ENCODE data around the gene ZNF594.
A peak's percentile ranks its signal among the peaks of the same experiment; 100 is the strongest.
"Not testable (repeated sequence)": the region's sequence is repeated elsewhere in the genome, so short reads cannot be mapped to it uniquely, and the experiment has no call there.

Gene ZNF594

DNA sequence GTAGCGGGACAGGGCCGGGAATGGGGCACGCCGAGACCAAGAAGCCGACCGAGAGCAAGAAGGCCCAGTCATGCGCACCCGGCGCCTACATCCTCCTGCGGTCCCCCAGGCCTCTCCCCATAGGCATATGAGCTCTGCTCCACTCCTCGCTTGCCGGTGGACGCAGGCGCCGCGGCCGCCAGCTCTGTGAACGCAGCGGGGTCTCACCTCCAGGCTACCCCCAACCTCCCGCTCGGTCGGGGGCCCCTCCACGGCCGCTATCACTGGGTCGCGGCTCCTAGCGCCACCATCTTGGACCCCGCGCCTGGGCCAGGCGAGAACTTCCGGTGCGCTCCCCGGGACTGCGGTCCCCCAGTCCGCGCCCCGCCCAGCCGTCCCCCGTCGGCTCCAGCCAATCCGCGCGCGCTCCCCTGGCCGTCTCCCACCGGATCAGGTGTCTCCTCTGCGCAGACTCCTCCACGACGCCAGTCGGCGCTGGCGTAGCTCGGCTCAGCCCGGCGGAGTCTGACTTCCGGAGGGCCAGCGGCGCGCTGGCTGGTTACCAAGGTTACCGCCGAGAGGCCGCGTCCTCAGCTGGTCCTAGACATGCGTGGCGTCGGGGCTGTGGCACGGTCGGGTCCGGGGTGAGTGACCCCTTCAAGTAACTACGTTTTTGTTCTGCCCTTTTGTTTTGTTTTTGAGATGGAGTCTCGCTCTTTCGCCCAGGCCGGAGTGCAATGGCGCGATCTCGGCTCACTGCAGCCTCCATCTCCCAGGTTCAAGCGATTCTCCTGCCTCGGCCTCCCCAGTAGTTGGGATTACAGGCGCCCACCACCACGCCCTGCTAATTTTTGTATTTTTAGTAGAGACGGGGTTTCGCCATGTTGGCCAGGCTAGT, at the start of gene ZNF594:
Gene ZNF594 (minus strand): TSS at position 328 of the 877 bp plus-strand sequence. CDS start 7,612 bp downstream, outside the sequence.
- peak; percentile 84 for DNase-seq

GRCh38 chr17:5239769-5240168, 48.1 kb upstream of the ZNF594 start:
- not testable (repeated sequence) for DNase-seq

DNA sequence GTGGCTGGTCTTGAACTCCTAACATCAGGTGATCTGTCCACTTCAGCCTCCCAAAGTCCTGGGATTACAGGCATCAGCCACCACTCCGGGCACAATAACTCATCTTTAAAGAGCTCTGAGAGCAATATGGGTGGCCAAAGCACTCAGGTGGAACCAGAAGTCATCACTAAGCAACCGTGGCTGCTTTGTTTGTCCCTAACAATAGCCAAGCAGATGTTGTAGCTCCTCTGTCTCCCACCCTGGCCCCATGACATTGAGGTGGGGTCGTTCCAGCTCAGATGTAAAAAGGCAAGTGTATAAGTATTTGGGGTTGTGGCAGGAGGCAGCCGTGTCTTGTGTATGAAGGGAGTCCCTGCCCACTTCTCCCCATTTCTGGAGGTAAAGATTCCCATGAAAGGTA, 46.7 kb upstream of the ZNF594 start:
- DNase-seq: no peak

DNA sequence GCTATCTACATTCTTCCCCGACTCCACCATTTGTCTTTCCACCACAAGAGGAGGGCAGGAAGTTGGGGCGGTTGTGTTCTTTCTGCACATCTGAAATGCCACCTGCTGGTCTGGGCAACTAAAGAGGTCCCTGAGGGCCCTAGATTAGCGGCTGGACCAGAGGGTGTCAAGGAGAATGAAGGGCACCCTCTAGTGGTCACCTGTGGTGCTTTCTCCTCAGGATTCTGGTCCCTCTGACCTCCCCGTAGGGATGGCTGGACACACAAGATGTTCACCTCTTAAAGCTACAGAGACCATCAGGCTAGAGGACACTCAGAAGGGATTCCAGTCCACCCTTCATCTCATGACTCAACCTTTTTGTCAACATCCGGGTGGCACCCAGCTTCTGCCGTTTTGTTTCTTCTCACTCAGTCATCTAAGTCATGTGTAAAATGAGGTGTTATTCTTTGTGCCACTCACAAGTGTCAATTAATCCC, 45.9 kb upstream of the ZNF594 start:
- DNase-seq: peak; percentile 17

DNA sequence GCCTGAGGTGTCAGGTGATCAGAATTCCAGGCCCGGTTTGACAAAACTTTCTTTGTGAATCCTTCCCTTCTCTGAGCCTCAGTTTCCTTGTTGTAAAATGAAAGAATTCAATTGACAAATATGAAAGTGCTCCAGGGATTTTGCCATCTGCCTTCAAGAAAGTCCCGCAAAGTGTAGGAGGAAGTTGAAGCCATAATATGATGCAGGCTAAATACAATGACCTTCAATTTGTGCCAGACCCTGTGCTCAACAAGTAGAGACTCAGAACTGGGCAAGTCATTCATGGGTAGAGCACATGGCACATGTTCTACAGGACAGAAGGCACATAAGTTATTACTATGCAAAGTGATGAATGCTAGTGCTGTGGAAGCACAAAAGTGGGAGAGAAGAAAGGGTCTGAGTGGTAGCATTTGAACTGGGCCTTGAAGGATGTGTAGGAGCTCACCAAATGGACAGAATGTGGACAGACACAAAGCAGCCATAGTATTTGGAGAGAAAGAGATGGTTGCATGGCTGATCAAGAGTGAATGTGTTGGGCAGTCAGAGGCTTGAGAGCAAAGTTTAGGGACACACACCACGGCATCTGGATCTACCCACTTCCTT, 45.4 kb upstream of the ZNF594 start:
- DNase-seq: no peak

DNA sequence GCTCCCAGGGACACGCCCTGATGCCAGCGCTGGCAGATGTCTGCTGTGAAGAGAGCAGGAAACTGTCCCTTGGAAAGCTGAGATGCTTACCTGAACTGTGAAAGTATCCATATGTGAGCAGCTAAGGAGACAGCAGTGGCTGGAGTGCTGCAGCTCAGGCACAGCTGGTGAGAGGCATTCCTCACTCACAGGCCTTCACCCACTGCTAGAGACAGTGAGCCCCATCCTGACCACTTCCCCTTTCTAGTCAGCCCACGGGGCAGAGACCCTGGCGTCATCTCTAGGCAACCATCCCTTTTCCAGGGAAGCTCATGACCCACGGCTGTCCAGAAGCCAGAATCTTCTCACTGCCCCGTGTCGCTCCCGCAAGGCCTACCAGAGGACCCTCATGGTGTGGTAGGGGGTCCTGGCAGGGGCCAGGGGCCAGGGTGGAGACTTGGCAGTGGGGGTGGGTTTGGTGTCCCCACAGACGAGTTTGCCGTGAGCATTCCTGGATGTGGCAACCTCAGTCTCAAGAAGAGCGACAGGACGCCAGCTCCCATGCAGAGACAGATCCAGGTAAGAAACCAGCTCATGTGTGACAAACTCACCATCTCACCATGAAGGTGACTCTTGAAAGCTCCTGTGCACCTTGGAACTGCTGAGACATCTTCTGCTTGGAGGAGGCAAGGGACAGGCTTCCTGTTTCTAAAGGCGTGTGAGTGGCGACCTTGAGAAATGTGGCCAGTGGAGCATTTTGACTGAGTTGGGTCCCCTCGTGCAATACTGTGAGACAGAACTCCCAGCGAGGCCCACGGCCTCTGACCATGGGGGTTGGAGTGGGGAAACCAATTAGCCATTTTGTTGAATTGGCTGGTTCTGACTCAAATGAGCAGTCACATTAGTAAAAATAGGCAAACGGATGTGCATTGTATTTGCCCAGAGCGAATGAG, 43.2 kb upstream of the ZNF594 start, which contains the start of gene SCIMP:
Gene SCIMP (minus strand): TSS at position 216 of the 932 bp plus-strand sequence. CDS start 105 bp downstream, at position 111.
- DNase-seq: no peak

DNA sequence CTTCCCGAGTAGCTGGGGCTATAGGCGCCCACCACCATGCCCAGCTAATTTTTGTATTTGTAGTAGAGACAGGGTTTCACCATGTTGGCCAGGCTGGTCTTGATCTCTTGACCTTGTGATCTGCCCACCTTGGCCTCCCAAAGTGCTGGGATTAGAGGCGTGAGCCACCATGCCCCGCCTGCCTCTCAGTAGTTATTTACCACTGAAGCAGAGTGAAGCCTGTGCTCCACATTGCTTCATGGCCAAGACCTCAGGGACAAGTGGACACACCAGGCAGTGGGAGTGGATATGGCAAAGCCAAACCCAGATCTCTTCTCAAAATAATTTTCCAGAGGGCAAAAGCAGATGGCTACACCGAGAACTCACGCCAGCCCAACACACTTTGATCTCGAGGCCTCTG, 41.8 kb upstream of the ZNF594 start:
- not testable (repeated sequence) for DNase-seq

DNA sequence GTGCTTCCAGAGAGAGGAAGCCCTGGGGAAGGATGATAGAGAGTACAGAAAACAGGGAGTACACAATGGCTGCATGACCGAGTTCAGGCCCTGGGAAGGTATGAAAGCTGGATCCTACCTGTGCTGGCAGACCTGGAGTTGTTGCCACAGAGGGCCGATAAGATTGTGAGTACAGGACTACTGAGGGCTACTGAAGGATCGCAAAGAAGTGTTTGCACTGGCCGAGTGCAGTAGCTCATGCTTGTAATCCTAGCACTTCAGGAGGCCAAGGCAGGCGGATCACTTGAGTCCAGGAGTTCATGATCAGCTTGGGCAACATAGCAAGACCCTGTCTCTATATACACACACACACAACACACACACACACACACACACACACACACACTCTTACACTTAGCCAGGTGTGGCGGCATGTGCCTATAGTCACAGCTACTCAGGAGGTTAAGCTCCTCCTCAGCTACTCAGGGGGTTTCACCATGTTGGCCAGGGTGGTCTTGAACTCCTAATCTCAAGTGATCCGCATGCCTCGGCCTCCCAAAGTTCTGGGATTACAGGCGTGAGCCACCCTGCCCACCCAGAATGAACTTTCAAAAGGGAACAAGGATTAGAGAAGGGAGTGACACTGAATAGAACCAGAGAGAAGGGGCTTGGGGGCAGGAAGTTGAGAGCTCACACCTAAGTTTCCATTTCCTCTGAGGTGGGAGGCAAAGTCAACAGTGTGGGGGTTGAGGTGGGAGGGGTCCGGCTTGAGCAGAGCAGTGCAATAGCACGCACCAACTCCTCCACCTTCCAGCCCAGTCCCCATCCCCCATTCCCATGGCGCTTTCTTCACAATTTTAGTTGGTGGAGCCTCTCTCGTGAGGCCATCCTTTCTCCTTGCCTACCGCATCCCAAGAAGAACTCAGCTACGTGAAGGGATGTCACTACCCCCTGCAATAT, 35.5 kb upstream of the ZNF594 start:
- DNase-seq: no peak

- no peak for DNase-seq
These were observed 34.2 kb upstream of the ZNF594 start for GRCh38 chr17:5225668-5226457.

DNA sequence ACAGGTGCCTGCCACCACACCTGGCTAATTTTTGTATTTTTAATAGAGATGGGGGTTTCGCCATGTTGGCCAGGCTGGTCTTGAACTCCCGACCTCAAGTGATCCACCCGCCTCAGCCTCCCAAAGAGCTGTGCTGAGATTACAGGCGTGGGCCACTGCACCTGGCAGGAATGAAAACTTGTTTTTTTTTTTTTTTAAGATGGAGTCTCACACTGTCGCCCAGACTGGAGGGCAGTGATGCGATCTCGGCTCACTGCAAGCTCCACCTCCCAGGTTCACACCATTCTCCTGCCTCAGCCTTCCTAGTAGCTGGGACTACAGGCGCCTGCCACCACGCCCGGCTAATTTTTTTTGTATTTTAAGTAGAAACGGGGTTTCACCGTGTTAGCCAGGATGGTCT, 30.2 kb upstream of the ZNF594 start:
- not testable (repeated sequence) for DNase-seq

GRCh38 chr17:5220074-5220473, 28.4 kb upstream of the ZNF594 start:
- DNase-seq: no peak

DNA sequence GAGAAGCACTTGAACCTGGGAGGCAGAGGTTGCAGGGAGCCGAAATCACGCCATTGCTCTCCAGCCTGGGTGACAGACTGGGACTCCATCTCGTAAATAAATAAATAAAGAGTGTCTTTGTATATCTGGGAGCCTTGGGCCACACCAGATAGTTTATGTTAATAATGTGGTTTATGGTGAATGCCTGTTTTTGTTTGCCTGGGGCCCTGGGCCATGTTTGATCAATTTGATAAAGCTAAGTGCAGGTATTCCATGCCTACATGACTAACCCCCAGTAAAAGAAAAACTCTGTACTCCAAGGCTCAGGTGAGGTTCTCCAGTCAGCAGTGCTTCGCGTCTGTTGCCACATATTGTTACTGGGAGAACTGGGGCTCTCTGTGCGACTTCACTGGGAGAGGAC, 27.9 kb upstream of the ZNF594 start:
- no peak for DNase-seq

GRCh38 chr17:5217562-5217961, 25.9 kb upstream of the ZNF594 start:
- DNase-seq: not testable (repeated sequence)

DNA sequence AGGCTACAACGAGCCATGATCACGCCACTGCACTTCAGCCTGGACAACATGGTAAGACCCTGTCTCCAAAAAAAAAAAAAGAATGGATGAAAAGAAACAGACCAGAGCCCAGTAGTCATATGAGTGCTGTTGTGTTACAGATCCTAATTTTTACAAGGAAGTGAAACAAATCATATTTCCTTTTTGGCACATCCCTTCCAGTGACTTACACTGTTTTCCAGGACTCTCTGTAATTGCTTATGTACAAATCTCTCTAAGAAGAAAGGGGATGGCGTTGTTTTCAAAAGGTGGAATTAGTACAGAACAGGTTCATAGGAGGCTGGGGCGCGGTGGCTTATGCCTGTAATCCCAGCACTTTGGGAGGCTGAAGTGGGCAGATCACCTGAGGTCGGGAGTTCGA, 19.8 kb upstream of the ZNF594 start:
- DNase-seq: no peak

GRCh38 chr17:5210614-5211252, 19.1 kb upstream of the ZNF594 start:
- no peak for DNase-seq

DNA sequence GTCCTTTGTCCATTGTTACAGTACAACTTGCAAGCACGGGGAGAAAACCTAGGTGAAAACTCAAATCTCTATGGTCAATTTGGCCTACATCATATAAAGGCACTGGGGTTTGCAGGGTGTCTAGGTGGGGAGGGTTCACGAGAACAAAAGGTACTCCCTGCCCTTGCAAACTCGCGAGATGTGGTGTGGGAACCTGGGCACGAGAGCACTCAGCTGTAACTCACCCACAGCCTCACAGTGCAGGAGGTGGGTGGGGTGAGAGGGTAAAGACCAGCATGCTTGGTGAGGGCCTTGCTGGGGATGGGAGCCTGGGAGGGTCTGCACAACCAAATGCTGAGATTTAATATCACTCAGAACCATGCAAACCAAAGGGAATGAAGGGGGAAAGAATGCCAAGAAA, 18.4 kb upstream of the ZNF594 start:
- no peak for DNase-seq

- no peak for DNase-seq
These were observed 17.7 kb upstream of the ZNF594 start for GRCh38 chr17:5209396-5209795.

- DNase-seq: no peak
These were observed 12.2 kb upstream of the ZNF594 start for GRCh38 chr17:5203908-5204294.

GRCh38 chr17:5203178-5203907, 11.7 kb upstream of the ZNF594 start:
- no peak for DNase-seq

DNA sequence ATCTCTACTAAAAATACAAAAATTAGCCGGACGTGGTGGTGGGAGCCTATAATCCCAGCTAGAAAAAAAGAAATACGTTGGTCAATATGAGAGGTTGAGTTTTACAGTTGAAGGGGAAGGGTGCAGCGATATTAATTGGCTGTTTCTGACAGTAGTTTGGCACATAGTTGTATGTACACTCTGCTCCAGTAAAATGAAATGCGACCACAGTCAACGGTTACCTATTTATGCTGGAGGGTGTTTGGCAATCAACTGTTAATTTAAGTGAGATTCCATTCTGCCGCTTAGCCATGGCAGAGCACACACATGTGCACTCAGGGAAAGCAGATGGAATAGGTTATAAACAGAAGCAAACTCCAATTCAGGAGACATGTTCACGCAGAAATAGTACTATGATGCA, 9.3 kb upstream of the ZNF594 start:
- no peak for DNase-seq

Data from NCI-H774 (cell line).